Cerebellar nuclear complex (tissue), 1 donor: ENCODE measurements around the gene OR51D1.
A peak's percentile ranks its signal among the peaks of the same experiment; 100 is the strongest.

Experiments used
- DNase-seq, 2 experiments: peaks; one replicate each; lab custom pipeline; 2025; lab: John Stamatoyannopoulos, UW

OR51D1 gene

GRCh38 chr11:4636962-4637661 is at the start of gene OR51D1:
OR51D1 (plus strand) TSS chr11:4637477; CDS start chr11:4639791, 2,314 bp downstream.
- peak in 1 of 2 experiments; percentile 38 for DNase-seq

- no peak for DNase-seq
Measured at GRCh38 chr11:4589017-4589416, 48.3 kb upstream of the OR51D1 start.

GRCh38 chr11:4593739-4594138 is 43.5 kb upstream of the OR51D1 start, which contains the start of gene OR52I1:
OR52I1 (plus strand) TSS chr11:4594039; CDS start chr11:4594039, 0 bp downstream.
- no peak for DNase-seq

- DNase-seq = no peak
Measured at GRCh38 chr11:4605057-4605456, 32.2 kb upstream of the OR51D1 start.

GRCh38 chr11:4606231-4607015 is 30.9 kb upstream of the OR51D1 start:
- no peak for DNase-seq

- DNase-seq = no peak
Measured at GRCh38 chr11:4607096-4607495, 30.2 kb upstream of the OR51D1 start.

- DNase-seq = peak; percentile 45 to 91
Measured at GRCh38 chr11:4607781-4608666, 29.3 kb upstream of the OR51D1 start, which contains the start of gene TRIM68. TRIM68 (minus strand) TSS chr11:4608231; CDS start chr11:4605504, 2,727 bp downstream.

GRCh38 chr11:4610258-4610935 is 26.9 kb upstream of the OR51D1 start:
- no peak for DNase-seq

- no peak for DNase-seq
Measured at GRCh38 chr11:4611986-4612385, 25.3 kb upstream of the OR51D1 start.

GRCh38 chr11:4615856-4616444 is 21.3 kb upstream of the OR51D1 start:
- DNase-seq = no peak

GRCh38 chr11:4619514-4619913 is 17.8 kb upstream of the OR51D1 start:
- no peak for DNase-seq

- DNase-seq = peak in 1 of 2 experiments; percentile 38
Measured at GRCh38 chr11:4626207-4627099, 10.8 kb upstream of the OR51D1 start.

GRCh38 chr11:4636136-4636535 is 1.1 kb upstream of the OR51D1 start:
- DNase-seq = no peak

GRCh38 chr11:4637662-4638047 is 378 bp downstream of the OR51D1 start:
- no peak for DNase-seq

GRCh38 chr11:4639931-4640330 is 2.7 kb downstream of the OR51D1 start:
- no peak for DNase-seq

- DNase-seq = no peak
Measured at GRCh38 chr11:4641501-4641900, 4.2 kb downstream of the OR51D1 start.

- no peak for DNase-seq
Measured at GRCh38 chr11:4642043-4642442, 4.8 kb downstream of the OR51D1 start.

- no peak for DNase-seq
Measured at GRCh38 chr11:4643076-4643475, 5.8 kb downstream of the OR51D1 start.

GRCh38 chr11:4643682-4644081 is 6.4 kb downstream of the OR51D1 start, which contains the start of gene OR51E1:
OR51E1 (plus strand) TSS chr11:4643982; CDS start chr11:4652527, 8,545 bp downstream.
- DNase-seq = no peak

GRCh38 chr11:4644233-4644632 is 7.0 kb downstream of the OR51D1 start:
- DNase-seq = no peak
